MM.1S (cell line): ENCODE data around the gene CNGB1.

Experiments
- DNase-seq: peaks from one replicate; pipeline ENCODE4 v3.0.0-alpha.2; 2015
- H2AFZ ChIP-seq: fragments of 300-600 bp; sonication (generic); 2 replicates; pipeline ENCODE4 v1.6.0; 2016; ENCODE audit warnings: antibody characterized with exemption, low read length
- H3F3A ChIP-seq: fragments of 300-600 bp; sonication (generic); 2 replicates; pipeline ENCODE4 v1.6.1; 2016; ENCODE audit warnings: mild to moderate bottlenecking, antibody characterized with exemption, low read length, moderate library complexity, mixed read lengths; ENCODE audit not compliant: insufficient read depth
- H3K27ac ChIP-seq: fragments of 300-600 bp; sonication (generic); 2 replicates; pipeline ENCODE4 v1.5.1; 2016; ENCODE audit warnings: mild to moderate bottlenecking, low read length
- H3K27me3 ChIP-seq: fragments of 300-600 bp; sonication (generic); replicated peaks from 2 replicates; pipeline ENCODE4 v1.6.0; 2016; ENCODE audit warnings: low read length; ENCODE audit not compliant: insufficient read depth
- H3K36me3 ChIP-seq: fragments of 300-600 bp; sonication (generic); replicated peaks from 2 replicates; pipeline ENCODE4 v1.6.1; 2016; ENCODE audit warnings: mild to moderate bottlenecking, low read length, mixed read lengths; ENCODE audit not compliant: insufficient read depth
- H3K4me1 ChIP-seq: fragments of 300-600 bp; sonication (generic); 2 replicates; pipeline ENCODE4 v1.6.1; 2016; ENCODE audit warnings: low read length, mixed read lengths
- H3K4me2 ChIP-seq: fragments of 300-600 bp; sonication (generic); 2 replicates; pipeline ENCODE4 v1.6.0; 2016; ENCODE audit warnings: low read depth, low read length
- H3K4me3 ChIP-seq: fragments of 300-600 bp; sonication (generic); 2 replicates; pipeline ENCODE4 v1.5.1; 2016; ENCODE audit warnings: low read length, mixed read lengths
- H3K79me2 ChIP-seq: fragments of 300-600 bp; sonication (generic); 2 replicates; pipeline ENCODE4 v1.6.1; 2016; ENCODE audit warnings: mixed run types, low read length, mixed read lengths
- H3K9ac ChIP-seq: fragments of 300-600 bp; sonication (generic); 2 replicates; pipeline ENCODE4 v1.6.1; 2016; ENCODE audit warnings: low read length, mixed read lengths
- H3K9me2 ChIP-seq: fragments of 300-600 bp; sonication (generic); replicated peaks from 2 replicates; pipeline ENCODE4 v1.6.1; 2016; ENCODE audit warnings: mild to moderate bottlenecking, low read length, mixed read lengths; ENCODE audit not compliant: insufficient read depth
- H3K9me3 ChIP-seq: fragments of 300-600 bp; sonication (generic); replicated peaks from 2 replicates; pipeline ENCODE4 v1.6.1; 2016; ENCODE audit warnings: mild to moderate bottlenecking, low read length, mixed read lengths; ENCODE audit not compliant: insufficient read depth
- H4K20me1 ChIP-seq: fragments of 300-600 bp; sonication (generic); 2 replicates; pipeline ENCODE4 v1.6.1; 2016; ENCODE audit warnings: mild to moderate bottlenecking, low read length, moderate library complexity, mixed read lengths; ENCODE audit not compliant: insufficient read depth
- EZH2 ChIP-seq: fragments of 300-600 bp; sonication (generic); optimal IDR thresholded peaks from 2 replicates; pipeline ENCODE3; 2017; ENCODE audit warnings: low read depth, mild to moderate bottlenecking, antibody characterized with exemption, low read length, mixed read lengths
- EZH2phosphoT487 ChIP-seq: fragments of 300-600 bp; sonication (generic); IDR thresholded peaks from 2 replicates; pipeline ENCODE4 v1.6.1; 2018; ENCODE audit warnings: antibody characterized with exemption, low read length
- TF ChIP-seq, protein P1 (sequence below): fragments of 300-600 bp; sonication (generic); IDR thresholded peaks from 2 replicates; pipeline ENCODE4 v1.5.1; 2016; ENCODE audit warnings: antibody characterized with exemption, low read length, mixed read lengths

The CNGB1 gene

DNA sequence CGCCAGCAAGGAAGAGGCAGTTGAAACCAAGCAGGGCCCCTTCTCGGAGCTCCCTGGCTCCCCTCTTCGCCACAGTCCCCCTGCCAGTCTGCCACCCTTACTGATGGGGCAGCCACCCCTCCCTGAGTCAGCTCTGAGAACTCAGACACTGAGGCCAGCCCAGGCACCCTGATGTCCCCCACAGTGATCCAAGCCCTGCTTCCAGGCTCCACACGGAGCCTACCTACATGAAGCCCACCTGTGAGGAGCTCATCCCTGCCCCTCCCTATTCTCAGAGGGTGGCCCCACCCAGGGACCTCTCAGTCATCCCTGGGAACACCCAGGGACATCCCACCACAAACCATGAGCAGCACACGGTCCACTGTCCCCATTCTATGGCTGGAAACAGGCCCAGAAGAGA is 8.9 kb downstream of the CNGB1 start:
- Histone ChIP-seq H3K27me3 (no peaks in the 10 kb centered on the region), H3K4me3 (no peak overlapping the region), H3K79me2 (no peaks in the 10 kb centered on the region), H3K9me3 (no peaks in the 10 kb centered on the region), H3K27ac (no peak overlapping the region), H3F3A (no peaks in the 10 kb centered on the region), H3K36me3 (no peaks in the 10 kb centered on the region), H3K9ac (no peak overlapping the region), H2AFZ (no peak overlapping the region), H3K9me2 (no peaks in the 10 kb centered on the region), H4K20me1 (no peaks in the 10 kb centered on the region), H3K4me1 (0 out of 2 replicates have a peak, but pooled peaks cover 4% of the 10 kb centered on the region), H3K4me2 (no peak overlapping the region)
- TF ChIP-seq EZH2: no peak
- no peak for TF ChIP-seq EZH2phosphoT487
- TF ChIP-seq, protein P1, sequence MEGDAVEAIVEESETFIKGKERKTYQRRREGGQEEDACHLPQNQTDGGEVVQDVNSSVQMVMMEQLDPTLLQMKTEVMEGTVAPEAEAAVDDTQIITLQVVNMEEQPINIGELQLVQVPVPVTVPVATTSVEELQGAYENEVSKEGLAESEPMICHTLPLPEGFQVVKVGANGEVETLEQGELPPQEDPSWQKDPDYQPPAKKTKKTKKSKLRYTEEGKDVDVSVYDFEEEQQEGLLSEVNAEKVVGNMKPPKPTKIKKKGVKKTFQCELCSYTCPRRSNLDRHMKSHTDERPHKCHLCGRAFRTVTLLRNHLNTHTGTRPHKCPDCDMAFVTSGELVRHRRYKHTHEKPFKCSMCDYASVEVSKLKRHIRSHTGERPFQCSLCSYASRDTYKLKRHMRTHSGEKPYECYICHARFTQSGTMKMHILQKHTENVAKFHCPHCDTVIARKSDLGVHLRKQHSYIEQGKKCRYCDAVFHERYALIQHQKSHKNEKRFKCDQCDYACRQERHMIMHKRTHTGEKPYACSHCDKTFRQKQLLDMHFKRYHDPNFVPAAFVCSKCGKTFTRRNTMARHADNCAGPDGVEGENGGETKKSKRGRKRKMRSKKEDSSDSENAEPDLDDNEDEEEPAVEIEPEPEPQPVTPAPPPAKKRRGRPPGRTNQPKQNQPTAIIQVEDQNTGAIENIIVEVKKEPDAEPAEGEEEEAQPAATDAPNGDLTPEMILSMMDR: no peak
- no peak for DNase-seq

DNA sequence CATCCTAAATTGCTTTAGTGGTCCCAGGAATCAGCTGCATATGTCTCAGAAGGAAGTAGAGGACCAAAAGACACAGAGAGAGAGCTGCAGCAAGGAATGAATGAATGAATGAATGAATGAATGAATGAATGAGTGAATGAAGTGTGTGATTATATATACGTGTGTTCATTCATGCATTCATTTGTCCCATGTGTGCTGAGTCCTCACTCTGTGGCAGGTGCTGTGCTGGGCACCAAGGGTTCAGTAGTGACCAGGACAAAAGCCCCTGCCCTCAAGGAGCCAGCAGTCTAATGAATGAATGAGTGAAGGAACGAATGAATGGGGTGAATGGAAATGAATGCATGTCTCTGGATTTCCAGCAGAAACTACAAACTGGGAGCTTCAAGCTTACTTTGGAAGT is 9.4 kb downstream of the CNGB1 start:
- TF ChIP-seq EZH2phosphoT487 (no peak), EZH2 (no peak)
- TF ChIP-seq, protein P1: no peak
- no peaks in the 10 kb centered on the region for H3K9me3 ChIP-seq
- H3K9me2 ChIP-seq: no peaks in the 10 kb centered on the region
- no peak overlapping the region for H3K4me3 ChIP-seq
- no peak overlapping the region for H2AFZ ChIP-seq
- no peaks in the 10 kb centered on the region for H3K36me3 ChIP-seq
- 0 out of 2 replicates have a peak, but pooled peaks cover 4% of the 10 kb centered on the region for H3K4me1 ChIP-seq
- no peaks in the 10 kb centered on the region for H3K79me2 ChIP-seq
- no peak overlapping the region for H3K9ac ChIP-seq
- no peaks in the 10 kb centered on the region for H4K20me1 ChIP-seq
- H3F3A ChIP-seq: no peaks in the 10 kb centered on the region
- H3K27me3 ChIP-seq: no peaks in the 10 kb centered on the region
- no peak overlapping the region for H3K27ac ChIP-seq
- no peak for DNase-seq
- no peak overlapping the region for H3K4me2 ChIP-seq

DNA sequence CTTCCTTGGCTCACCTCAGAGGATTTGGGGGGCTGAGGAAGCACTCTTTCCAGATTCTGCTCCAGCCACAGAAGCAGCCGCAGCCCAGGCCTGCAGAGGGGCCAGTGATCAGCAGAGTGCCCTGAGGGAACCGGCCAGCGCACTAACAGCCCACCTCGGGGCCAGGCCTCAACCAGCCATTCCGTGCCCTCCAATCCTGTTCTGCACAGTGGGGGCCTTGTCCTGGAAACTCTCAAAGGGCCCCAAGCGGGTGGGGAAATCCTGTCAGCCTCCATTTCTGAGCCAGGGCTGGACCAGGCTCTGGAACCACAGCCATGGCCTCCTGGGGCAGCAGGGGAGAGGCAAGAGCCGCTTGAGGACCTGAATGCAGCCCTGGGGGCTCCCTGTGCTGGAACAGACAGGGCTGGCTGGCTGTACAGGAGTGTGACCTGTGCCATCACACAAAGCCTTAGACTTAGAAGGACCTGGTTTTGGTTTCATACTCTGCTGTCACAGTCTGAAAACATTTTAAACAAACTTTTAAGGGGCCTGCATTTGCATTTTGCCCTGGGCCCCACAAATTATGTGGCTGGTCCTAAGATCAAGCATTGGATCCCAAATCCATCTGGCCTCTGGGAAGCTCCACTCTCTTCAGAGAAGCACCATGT is 10.0 kb downstream of the CNGB1 start:
- no peaks in the 10 kb centered on the region for H3K27me3 ChIP-seq
- H3F3A ChIP-seq: no peaks in the 10 kb centered on the region
- H3K36me3 ChIP-seq: no peaks in the 10 kb centered on the region
- no peak overlapping the region for H2AFZ ChIP-seq
- DNase-seq: no peak
- no peaks in the 10 kb centered on the region for H3K9me3 ChIP-seq
- no peaks in the 10 kb centered on the region for H3K79me2 ChIP-seq
- H3K4me1 ChIP-seq: 0 out of 2 replicates have a peak, but pooled peaks cover 4% of the 10 kb centered on the region
- no peak overlapping the region for H3K4me3 ChIP-seq
- H4K20me1 ChIP-seq: no peaks in the 10 kb centered on the region
- no peak overlapping the region for H3K9ac ChIP-seq
- TF ChIP-seq EZH2phosphoT487 (no peak), EZH2 (no peak)
- TF ChIP-seq, protein P1: no peak
- no peak overlapping the region for H3K4me2 ChIP-seq
- H3K27ac ChIP-seq: no peak overlapping the region
- no peaks in the 10 kb centered on the region for H3K9me2 ChIP-seq
